ENCODE data around the gene RNU7-1. TPM values are rescaled to one million over a fixed set of nuclear protein-coding genes. Genes with fewer than 3 reads are reported as not detected.

The RNU7-1 gene
- total RNA-seq, 4 donors from 2014 or later: not detected

- peaks cover 0 to 56% (median 22%) of the 10 kb centered on the region in 4 donors for H3K36me3 ChIP-seq
- H3K4me3 ChIP-seq: no peak overlapping the region
- H3K27me3 ChIP-seq: no peaks in the 10 kb centered on the region
- no peaks in the 10 kb centered on the region for H3K9me3 ChIP-seq
- no peaks in the 10 kb centered on the region for H3K4me1 ChIP-seq
- in situ Hi-C loops (cut with MboI; ENCODE audit: low pct_ligation_motif_present in 1 of 4, low pct_unique_long_range_greater_than_20kb in 1 of 4, low sequenced_read_pairs in 3 of 4): no loop called here
- intact Hi-C loops (cut with DNase I; ENCODE audit: low total_unique reads): no loop called here
- no peak for TF ChIP-seq POLR2A (IDR thresholded peaks at IDR 0.05)
- no peak for TF ChIP-seq POLR2AphosphoS5 (IDR thresholded peaks at IDR 0.05)
- TF ChIP-seq EP300 (IDR thresholded peaks at IDR 0.05; ENCODE audit: low read depth): no peak
- TF ChIP-seq CTCF (IDR thresholded peaks at IDR 0.05): no peak
- no peak for DNase-seq
- no peak overlapping the region for H3K27ac ChIP-seq
- WGBS, 2 donors (ENCODE audit: low coverage in 1 of 2): 71% methylated on average over 6 of the region's 6 CpGs; no CpG with 5 or more reads in 1 of the 2 donors
Observed at GRCh38 chr12:6979021-6979420, 35.4 kb downstream of the RNU7-1 start.

GRCh38 chr12:6979453-6979852, 35.8 kb downstream of the RNU7-1 start:
- H3K4me1 ChIP-seq: no peaks in the 10 kb centered on the region
- in situ Hi-C loops (cut with MboI; ENCODE audit: low pct_ligation_motif_present in 1 of 4, low pct_unique_long_range_greater_than_20kb in 1 of 4, low sequenced_read_pairs in 3 of 4) (no loop called here), intact Hi-C loops (cut with DNase I; ENCODE audit: low total_unique reads) (no loop called here)
- no peaks in the 10 kb centered on the region for H3K27me3 ChIP-seq
- TF ChIP-seq EP300 (IDR thresholded peaks at IDR 0.05; ENCODE audit: low read depth) (no peak), POLR2A (IDR thresholded peaks at IDR 0.05) (no peak), CTCF (IDR thresholded peaks at IDR 0.05) (no peak), POLR2AphosphoS5 (IDR thresholded peaks at IDR 0.05) (no peak)
- no peak overlapping the region for H3K27ac ChIP-seq
- H3K9me3 ChIP-seq: no peaks in the 10 kb centered on the region
- no peak overlapping the region for H3K4me3 ChIP-seq
- H3K36me3 ChIP-seq: peaks cover 0 to 55% (median 22%) of the 10 kb centered on the region in 4 donors
- DNase-seq: no peak
- WGBS, 2 donors (ENCODE audit: low coverage in 1 of 2): 74% methylated on average over 3 of the region's 3 CpGs; no CpG with 5 or more reads in 1 of the 2 donors

- 88 to 91% methylated on average over 3 to 4 of the region's 4 CpGs for WGBS, 2 donors (ENCODE audit: low coverage in 1 of 2)
- Histone ChIP-seq H3K4me3 (no peak overlapping the region), H3K36me3 (peaks cover 0 to 49% (median 20%) of the 10 kb centered on the region in 4 donors), H3K9me3 (no peaks in the 10 kb centered on the region), H3K4me1 (no peaks in the 10 kb centered on the region), H3K27me3 (no peaks in the 10 kb centered on the region), H3K27ac (no peak overlapping the region)
- no peak for TF ChIP-seq POLR2AphosphoS5 (IDR thresholded peaks at IDR 0.05)
- no peak for TF ChIP-seq POLR2A (IDR thresholded peaks at IDR 0.05)
- no peak for TF ChIP-seq CTCF (IDR thresholded peaks at IDR 0.05)
- no peak for TF ChIP-seq EP300 (IDR thresholded peaks at IDR 0.05; ENCODE audit: low read depth)
- in situ Hi-C loops (cut with MboI; ENCODE audit: low pct_ligation_motif_present in 1 of 4, low pct_unique_long_range_greater_than_20kb in 1 of 4, low sequenced_read_pairs in 3 of 4): no loop called here
- intact Hi-C loops (cut with DNase I; ENCODE audit: low total_unique reads): no loop called here
- no peak for DNase-seq
Observed at GRCh38 chr12:6980075-6980474, 36.5 kb downstream of the RNU7-1 start.

GRCh38 chr12:6980740-6981139, 37.1 kb downstream of the RNU7-1 start:
- in situ Hi-C loops (cut with MboI; ENCODE audit: low pct_ligation_motif_present in 1 of 4, low pct_unique_long_range_greater_than_20kb in 1 of 4, low sequenced_read_pairs in 3 of 4): no loop called here
- H3K9me3 ChIP-seq: no peaks in the 10 kb centered on the region
- DNase-seq: no peak
- TF ChIP-seq CTCF (IDR thresholded peaks at IDR 0.05) (no peak), POLR2A (IDR thresholded peaks at IDR 0.05) (no peak), EP300 (IDR thresholded peaks at IDR 0.05; ENCODE audit: low read depth) (no peak), POLR2AphosphoS5 (IDR thresholded peaks at IDR 0.05) (no peak)
- peaks cover 0 to 3% (median 0%) of the 10 kb centered on the region in 4 donors for H3K4me1 ChIP-seq
- no peak overlapping the region for H3K27ac ChIP-seq
- H3K27me3 ChIP-seq: no peaks in the 10 kb centered on the region
- no peak overlapping the region for H3K4me3 ChIP-seq
- H3K36me3 ChIP-seq: peaks cover 0 to 42% (median 18%) of the 10 kb centered on the region in 4 donors
- intact Hi-C loops (cut with DNase I; ENCODE audit: low total_unique reads): no loop called here

Measured in transverse colon (tissue), 4 donors.